ENCODE data around the gene PPP1R9A. TPM values are rescaled to one million over a fixed set of nuclear protein-coding genes. Genes with fewer than 3 reads are reported as not detected.

Gene PPP1R9A
- total and polyA plus RNA-seq, 12 donors, result 1.4 to 41.9 (median 29.1) TPM

GRCh38 chr7:95095966-95096540, 188.7 kb downstream of the PPP1R9A start:
- no peak for TF ChIP-seq CTCF (IDR thresholded peaks at IDR 0.05)
- Histone ChIP-seq H3K36me3 (no peaks in the 10 kb centered on the region), H3K4me3 (no peak overlapping the region), H3K27ac (no peak overlapping the region), H3K9me3 (no peaks in the 10 kb centered on the region), H3K27me3 (no peaks in the 10 kb centered on the region), H3K4me1 (peaks cover 0 to 23% (median 8%) of the 10 kb centered on the region in 9 donors)
- no peak for DNase-seq
- ATAC-seq, result no peak
- intact Hi-C loops (cut with DNase I), result no loop called here

GRCh38 chr7:95097291-95097690, 189.9 kb downstream of the PPP1R9A start:
- no peak for TF ChIP-seq CTCF (IDR thresholded peaks at IDR 0.05)
- DNase-seq, result no peak
- H3K9me3 ChIP-seq, result no peaks in the 10 kb centered on the region
- no peak overlapping the region for H3K4me3 ChIP-seq
- WGBS, 2 donors, result 95 to 97% methylated on average over 3 of the region's 3 CpGs
- peaks cover 0 to 14% (median 2%) of the 10 kb centered on the region in 9 donors for H3K4me1 ChIP-seq
- no peaks in the 10 kb centered on the region for H3K27me3 ChIP-seq
- ATAC-seq, result no peak
- no peak overlapping the region for H3K27ac ChIP-seq
- intact Hi-C loops (cut with DNase I), result no loop called here
- no peaks in the 10 kb centered on the region for H3K36me3 ChIP-seq

GRCh38 chr7:95097851-95098250, 190.5 kb downstream of the PPP1R9A start:
- ATAC-seq, result no peak
- intact Hi-C loops (cut with DNase I), result no loop called here

GRCh38 chr7:95099106-95099505, 191.7 kb downstream of the PPP1R9A start:
- DNase-seq (no peak), ATAC-seq (no peak)
- H3K9me3 ChIP-seq, result peaks cover 0 to 3% (median 0%) of the 10 kb centered on the region in 11 donors
- no peak for TF ChIP-seq CTCF (IDR thresholded peaks at IDR 0.05)
- H3K27me3 ChIP-seq, result no peaks in the 10 kb centered on the region
- H3K4me3 ChIP-seq, result no peak overlapping the region
- 61 to 79% methylated on average over 1 of the region's 1 CpG for WGBS, 2 donors
- H3K4me1 ChIP-seq, result peaks cover 0 to 10% (median 0%) of the 10 kb centered on the region in 9 donors
- H3K27ac ChIP-seq, result no peak overlapping the region
- no peaks in the 10 kb centered on the region for H3K36me3 ChIP-seq
- intact Hi-C loops (cut with DNase I), result no loop called here

More at GRCh38 chr7:95097851-95098250, 190.5 kb downstream of the PPP1R9A start:
- no peak overlapping the region for H3K4me3 ChIP-seq
- no peaks in the 10 kb centered on the region for H3K9me3 ChIP-seq
- H3K36me3 ChIP-seq, result no peaks in the 10 kb centered on the region
- no peak for TF ChIP-seq CTCF (IDR thresholded peaks at IDR 0.05)
- H3K27ac ChIP-seq, result no peak overlapping the region
- 83 to 94% methylated on average over 2 of the region's 2 CpGs for WGBS, 2 donors
- H3K4me1 ChIP-seq, result peaks cover 0 to 10% (median 0%) of the 10 kb centered on the region in 9 donors
- DNase-seq, result no peak
- H3K27me3 ChIP-seq, result no peaks in the 10 kb centered on the region

Measured in heart right ventricle (tissue), 16 donors.